Upper lobe of right lung (tissue), 1 donor: ENCODE results near the gene GJE1. TPM values are rescaled to one million over a fixed set of nuclear protein-coding genes. Genes with fewer than 3 reads are reported as not detected.
A peak's percentile ranks its signal among the peaks of the same experiment; 100 is the strongest.

Source experiments
- ATAC-seq: fragments of 200-7000 bp; cut with Tn5 transposase; one replicate; pipeline ENCODE4 v1.9.1; 2020; ENCODE audit warnings: mild to moderate bottlenecking, moderate library complexity
- DNase-seq: peaks from one replicate; pipeline ENCODE4 v3.0.0-alpha.2; 2020
- H3K27ac ChIP-seq: fragments of 200-600 bp; one replicate; pipeline ENCODE4 v1.8.0; 2022
- H3K27me3 ChIP-seq: fragments of 200-600 bp; one replicate; pipeline ENCODE4 v1.8.0; 2022; ENCODE audit warnings: mild to moderate bottlenecking
- H3K36me3 ChIP-seq: fragments of 200-600 bp; one replicate; pipeline ENCODE4 v1.8.0; 2022
- H3K4me1 ChIP-seq: fragments of 200-600 bp; one replicate; pipeline ENCODE4 v1.8.0; 2022
- H3K4me3 ChIP-seq: fragments of 200-600 bp; one replicate; pipeline ENCODE4 v1.8.0; 2022; ENCODE audit warnings: mild to moderate bottlenecking
- H3K9me3 ChIP-seq: fragments of 200-600 bp; one replicate; pipeline ENCODE4 v1.8.0; 2022
- CTCF ChIP-seq: fragments of 200-600 bp; IDR thresholded peaks from one replicate; pipeline ENCODE4 v1.8.0; 2022; ENCODE audit warnings: antibody characterized with exemption
- intact Hi-C: fragments of 100-400 bp; cut with DNase I; formaldehyde crosslinking; loops from one replicate; pipeline ENCODE4 v1.11.0; 2022
- total RNA-seq: library from RNA; stranded (reverse); fragmentation: NEBNext Ultra II Directional; extraction: Animal tissue kit (Norgen Biotek cat#: 25700); gene quantifications from one replicate; pipeline ENCODE4 v1.2.1, GENCODE V29; 2021
- donor health status: DM: no; HTN: yes; CAD: no; lungs with severe emphysema.

Gene GJE1
- total RNA-seq, 1 donor from 2014 or later: not detected

- Histone ChIP-seq H3K4me1 (peaks cover 17% of the 10 kb centered on the region), H3K9me3 (no peaks in the 10 kb centered on the region), H3K4me3 (peak within 1 kb of the TSS; percentile 88), H3K27me3 (no peaks in the 10 kb centered on the region), H3K36me3 (no peaks in the 10 kb centered on the region), H3K27ac (peak within 1 kb of the TSS; percentile 67)
- peak; percentile 90 for TF ChIP-seq CTCF
- intact Hi-C loops: no loop called here
- ATAC-seq (peak; percentile 100), DNase-seq (peak; percentile 98)
Observed at GRCh38 chr6:142146828-142147662, 14.3 kb downstream of the GJE1 start, which contains the start of the genes NMBR and VTA1. NMBR (minus strand) TSS chr6:142147122; CDS start chr6:142088658, 58,464 bp downstream. VTA1 (plus strand) TSS chr6:142147263; CDS start chr6:142147288, 25 bp downstream.

DNA sequence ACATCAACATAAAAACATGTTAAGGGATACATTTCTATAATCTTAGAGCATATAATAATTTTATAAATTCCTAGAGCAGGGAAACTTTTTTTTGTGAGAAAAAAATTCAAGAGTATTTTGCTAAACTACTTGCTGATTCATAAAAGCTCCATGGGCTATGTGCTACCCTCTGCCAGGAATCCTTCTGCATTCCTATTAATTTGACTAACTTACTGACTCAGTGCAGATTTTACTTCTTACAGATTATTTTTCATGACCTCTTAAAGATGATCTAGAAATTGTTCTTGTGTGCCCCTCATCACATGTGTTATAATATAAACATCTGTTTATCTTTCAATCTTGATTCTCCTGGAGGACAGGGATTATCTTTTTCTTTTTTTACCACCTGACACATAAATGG is 20.0 kb downstream of the GJE1 start:
- ATAC-seq (no peak), DNase-seq (no peak)
- Histone ChIP-seq H3K27me3 (no peaks in the 10 kb centered on the region), H3K27ac (no peak overlapping the region), H3K4me3 (no peak overlapping the region), H3K36me3 (no peaks in the 10 kb centered on the region), H3K9me3 (no peaks in the 10 kb centered on the region), H3K4me1 (peaks cover 16% of the 10 kb centered on the region)
- TF ChIP-seq CTCF: no peak
- intact Hi-C loops: no loop called here

- intact Hi-C loops: no loop called here
- Histone ChIP-seq H3K4me3 (no peak overlapping the region), H3K27me3 (no peaks in the 10 kb centered on the region), H3K27ac (no peak overlapping the region), H3K36me3 (no peaks in the 10 kb centered on the region), H3K9me3 (no peaks in the 10 kb centered on the region), H3K4me1 (peaks cover 12% of the 10 kb centered on the region)
- DNase-seq (no peak), ATAC-seq (no peak)
- TF ChIP-seq CTCF: no peak
Observed at GRCh38 chr6:142153196-142153595, 20.5 kb downstream of the GJE1 start.

GRCh38 chr6:142154336-142154735 is 21.6 kb downstream of the GJE1 start:
- H3K4me3 ChIP-seq: no peak overlapping the region
- no peak overlapping the region for H3K27ac ChIP-seq
- no peaks in the 10 kb centered on the region for H3K9me3 ChIP-seq
- DNase-seq: no peak
- no peak for TF ChIP-seq CTCF
- peaks cover 6% of the 10 kb centered on the region for H3K4me1 ChIP-seq
- no peaks in the 10 kb centered on the region for H3K36me3 ChIP-seq
- ATAC-seq: no peak
- intact Hi-C loops: no loop called here
- H3K27me3 ChIP-seq: no peaks in the 10 kb centered on the region

DNA sequence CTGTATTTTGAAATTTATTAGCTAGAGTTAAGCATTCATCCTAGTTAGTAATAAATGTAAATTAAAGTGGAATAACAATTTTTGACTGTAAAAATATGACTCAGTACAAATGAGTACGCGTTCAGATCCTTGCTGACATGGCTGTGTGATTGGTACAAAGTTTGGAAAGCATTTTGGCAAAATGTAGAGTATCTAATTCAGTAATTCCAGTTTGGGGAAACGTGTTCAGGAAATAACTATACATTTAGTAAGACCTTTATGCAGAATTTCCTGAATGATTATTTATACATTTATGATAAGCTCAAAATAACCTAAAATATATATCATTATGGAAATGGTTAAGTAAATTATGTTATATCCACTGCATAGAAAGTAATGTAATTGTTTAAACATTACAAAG is 22.4 kb downstream of the GJE1 start:
- Histone ChIP-seq H3K36me3 (no peaks in the 10 kb centered on the region), H3K27ac (no peak overlapping the region), H3K4me1 (peaks cover 6% of the 10 kb centered on the region), H3K9me3 (no peaks in the 10 kb centered on the region), H3K27me3 (no peaks in the 10 kb centered on the region), H3K4me3 (no peak overlapping the region)
- DNase-seq: no peak
- no peak for ATAC-seq
- intact Hi-C loops: no loop called here
- TF ChIP-seq CTCF: no peak
